HG02973 (cell line): ENCODE data around the gene CELF4.

Experiments
- ATAC-seq: cut with Tn5 transposase; IDR thresholded peaks from one replicate; pipeline ENCODE4 v1.9.1; 2021; ENCODE audit warnings: moderate library complexity; ENCODE audit not compliant: unreplicated experiment

CELF4 gene

GRCh38 chr18:37574113-37574512 is 8.5 kb upstream of the CELF4 start:
- ATAC-seq = no peak

GRCh38 chr18:37572736-37573135 is 7.1 kb upstream of the CELF4 start:
- no peak for ATAC-seq

- no peak for ATAC-seq
Observed at GRCh38 chr18:37571266-37571665, 5.7 kb upstream of the CELF4 start.

- no peak for ATAC-seq
Observed at GRCh38 chr18:37570336-37570930, 4.8 kb upstream of the CELF4 start.

- no peak for ATAC-seq
Observed at GRCh38 chr18:37568671-37569070, 3.1 kb upstream of the CELF4 start.

GRCh38 chr18:37567994-37568359 is 2.4 kb upstream of the CELF4 start:
- ATAC-seq = no peak

GRCh38 chr18:37567061-37567993 is 1.7 kb upstream of the CELF4 start:
- no peak for ATAC-seq

- ATAC-seq = no peak
Observed at GRCh38 chr18:37566479-37567060, 972 bp upstream of the CELF4 start.

GRCh38 chr18:37565977-37566478 is 430 bp upstream of the CELF4 start:
- no peak for ATAC-seq

- ATAC-seq = no peak
Observed at GRCh38 chr18:37564711-37565100, 892 bp downstream of the CELF4 start.

- no peak for ATAC-seq
Observed at GRCh38 chr18:37563931-37564392, 1.6 kb downstream of the CELF4 start.

- no peak for ATAC-seq
Observed at GRCh38 chr18:37561986-37562385, 3.6 kb downstream of the CELF4 start.

GRCh38 chr18:37560003-37560402 is 5.6 kb downstream of the CELF4 start:
- no peak for ATAC-seq

GRCh38 chr18:37559194-37559593 is 6.4 kb downstream of the CELF4 start:
- no peak for ATAC-seq

- no peak for ATAC-seq
Observed at GRCh38 chr18:37554399-37554787, 11.2 kb downstream of the CELF4 start.

GRCh38 chr18:37553633-37554398 is 11.8 kb downstream of the CELF4 start:
- no peak for ATAC-seq

- no peak for ATAC-seq
Observed at GRCh38 chr18:37552286-37552685, 13.3 kb downstream of the CELF4 start.

- no peak for ATAC-seq
Observed at GRCh38 chr18:37551846-37552245, 13.8 kb downstream of the CELF4 start.

- no peak for ATAC-seq
Observed at GRCh38 chr18:37551249-37551648, 14.3 kb downstream of the CELF4 start.

GRCh38 chr18:37550118-37550875 is 15.3 kb downstream of the CELF4 start:
- ATAC-seq = no peak
